SIG-M5 (cell line): ENCODE data around the gene SPDYE1.

Experiments
- DNase-seq: peaks from one replicate; lab custom pipeline; 2025; lab: John Stamatoyannopoulos, UW

The SPDYE1 gene

GRCh38 chr7:44044315-44045225 lies 46.9 kb downstream of the SPDYE1 start, which contains the start of gene DBNL:
DBNL (plus strand) TSS chr7:44044702; CDS start chr7:44044738, 36 bp downstream.
- DNase-seq: no peak

- no peak for DNase-seq
Measured at GRCh38 chr7:44045226-44046014, 47.7 kb downstream of the SPDYE1 start.

DNA sequence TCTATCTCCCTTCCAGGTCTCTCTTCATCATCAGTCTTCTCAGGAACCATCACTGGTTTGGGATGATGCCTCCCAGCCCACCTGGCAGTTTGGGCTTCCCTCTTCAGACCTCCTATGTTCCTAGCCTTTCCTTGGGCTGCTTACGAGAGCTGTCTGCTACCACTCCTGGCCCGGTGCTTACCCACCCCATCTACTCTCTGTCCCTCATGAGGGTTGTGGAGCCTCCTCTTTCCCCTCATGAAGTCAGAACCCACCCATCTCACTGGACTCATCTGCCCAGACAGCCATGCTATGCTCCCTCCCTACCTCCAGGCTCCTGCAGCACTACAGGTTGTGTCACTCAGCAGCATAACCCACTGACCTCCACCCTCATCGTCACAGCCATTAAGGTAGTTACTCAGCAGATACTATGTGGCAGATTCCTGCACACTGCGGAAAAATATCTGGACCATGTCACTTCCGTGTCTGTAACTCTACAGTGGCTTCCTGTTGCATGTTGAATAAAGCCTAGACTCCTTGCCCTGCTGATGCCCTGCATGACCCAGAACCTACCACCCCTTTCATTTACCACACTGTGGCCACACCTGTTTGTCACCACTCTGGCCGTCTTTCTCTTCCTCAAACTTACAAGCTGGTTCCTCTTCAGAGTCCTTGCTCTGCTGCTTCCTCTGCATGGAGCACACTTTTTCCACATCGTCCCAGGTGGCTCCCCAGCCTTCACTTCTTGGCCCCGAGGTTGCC lies 48.8 kb downstream of the SPDYE1 start:
- peak; percentile 60 for DNase-seq

DNA sequence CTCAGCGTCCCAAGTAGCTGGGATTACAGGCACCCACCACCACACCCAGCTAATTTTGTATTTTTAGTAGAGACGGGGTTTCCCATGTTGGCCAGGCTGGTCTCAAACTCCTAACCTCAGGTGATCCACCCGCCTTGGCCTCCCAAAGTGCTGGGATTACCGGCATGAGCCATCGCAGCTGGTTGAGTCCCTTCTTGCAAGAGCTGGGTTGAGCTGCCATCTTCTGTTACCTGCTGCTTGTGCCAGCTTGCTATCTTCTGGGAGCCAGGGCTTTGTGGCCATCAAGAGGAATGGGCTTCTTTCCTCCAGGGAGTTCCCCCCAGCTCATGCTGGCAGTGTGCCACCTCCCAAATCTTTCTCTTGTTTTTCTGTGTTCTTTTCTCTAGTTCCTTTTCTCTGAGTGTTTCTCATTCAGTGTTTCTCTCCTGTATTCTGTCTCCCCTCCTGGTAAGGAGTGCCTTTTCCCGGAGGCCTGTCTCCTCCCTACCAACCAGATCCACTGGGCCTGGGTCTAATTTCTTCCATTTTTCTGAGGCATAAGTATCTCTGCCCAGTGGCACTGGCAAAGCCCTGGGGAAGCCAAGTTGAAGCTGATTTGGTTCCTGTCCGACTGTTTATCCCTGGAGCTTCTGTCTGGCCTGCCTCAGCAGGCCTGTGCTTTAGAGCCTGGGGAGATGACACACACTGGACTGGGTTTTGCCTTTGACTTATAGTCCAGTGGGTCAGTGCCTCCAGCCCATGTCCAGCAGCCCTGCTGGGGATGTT lies 50.5 kb downstream of the SPDYE1 start:
- DNase-seq: no peak

- DNase-seq: no peak
Measured at GRCh38 chr7:44050121-44050914, 52.6 kb downstream of the SPDYE1 start.

GRCh38 chr7:44050915-44051560 lies 53.3 kb downstream of the SPDYE1 start:
- no peak for DNase-seq

DNA sequence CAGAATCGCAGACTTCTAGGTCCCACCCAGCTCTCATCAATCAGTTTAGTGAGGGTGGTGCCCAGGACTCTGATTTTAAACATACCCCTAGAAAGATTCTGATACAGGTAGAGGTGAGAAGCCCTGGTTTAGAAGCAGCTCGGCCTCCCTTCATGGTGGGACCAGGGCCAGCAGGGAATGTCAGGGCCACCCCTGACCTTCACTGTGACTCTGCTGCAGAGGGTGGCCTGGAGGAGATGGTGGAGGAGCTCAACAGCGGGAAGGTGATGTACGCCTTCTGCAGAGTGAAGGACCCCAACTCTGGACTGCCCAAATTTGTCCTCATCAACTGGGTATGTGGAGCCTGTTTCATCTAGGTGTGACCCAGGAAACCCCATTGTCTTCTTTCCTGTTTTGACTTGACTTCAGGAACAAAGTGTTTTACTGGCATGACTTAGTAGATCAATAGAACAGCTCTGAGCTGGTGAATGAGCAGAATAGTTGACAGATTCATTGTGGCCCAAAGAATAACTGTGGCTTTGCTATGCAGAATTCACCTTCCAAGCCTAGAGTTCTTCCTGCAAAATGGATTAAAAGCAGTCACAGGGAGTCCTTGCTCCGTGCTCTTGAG lies 54.0 kb downstream of the SPDYE1 start:
- no peak for DNase-seq

DNA sequence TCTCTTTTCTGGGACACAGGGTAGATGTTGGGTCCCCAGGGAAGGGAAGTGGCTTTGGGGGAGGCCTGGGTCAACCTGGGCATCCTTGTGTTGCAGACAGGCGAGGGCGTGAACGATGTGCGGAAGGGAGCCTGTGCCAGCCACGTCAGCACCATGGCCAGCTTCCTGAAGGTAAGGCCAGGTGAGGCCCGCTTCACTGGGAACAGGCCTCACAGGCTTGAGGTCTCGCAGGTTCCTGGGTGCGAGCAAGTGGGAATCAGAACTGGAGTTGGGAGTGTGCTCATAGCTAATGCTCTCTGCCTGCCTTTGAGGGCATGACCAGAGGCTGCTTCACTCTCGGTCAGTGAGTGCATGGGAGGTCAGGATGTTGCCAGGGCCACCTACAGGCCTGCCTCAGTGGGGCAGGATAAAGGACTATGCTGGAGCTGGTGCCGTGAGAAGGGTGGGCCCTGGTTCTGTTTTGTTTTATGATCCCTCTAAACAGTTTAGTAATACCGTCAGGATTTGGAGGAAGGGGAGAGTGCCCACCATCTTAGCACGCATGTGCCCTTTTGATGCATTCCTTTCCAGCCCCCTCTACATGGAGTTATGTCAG lies 55.2 kb downstream of the SPDYE1 start:
- no peak for DNase-seq

DNA sequence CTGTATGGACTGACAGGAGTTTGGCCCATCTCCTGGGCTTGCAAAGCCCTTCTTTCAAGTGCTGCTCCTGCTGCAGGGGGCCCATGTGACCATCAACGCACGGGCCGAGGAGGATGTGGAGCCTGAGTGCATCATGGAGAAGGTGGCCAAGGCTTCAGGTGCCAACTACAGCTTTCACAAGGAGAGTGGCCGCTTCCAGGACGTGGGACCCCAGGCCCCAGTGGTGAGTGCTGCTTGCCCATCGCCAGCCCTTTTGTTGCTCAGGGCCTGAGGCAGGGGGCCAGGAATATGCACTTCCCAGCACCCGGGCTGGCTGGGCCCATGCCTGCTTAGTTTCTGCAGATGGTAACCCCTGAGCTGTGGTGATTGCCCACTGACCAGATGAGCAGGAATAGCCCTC lies 59.0 kb downstream of the SPDYE1 start:
- no peak for DNase-seq

GRCh38 chr7:44057181-44057848 lies 59.6 kb downstream of the SPDYE1 start:
- no peak for DNase-seq

DNA sequence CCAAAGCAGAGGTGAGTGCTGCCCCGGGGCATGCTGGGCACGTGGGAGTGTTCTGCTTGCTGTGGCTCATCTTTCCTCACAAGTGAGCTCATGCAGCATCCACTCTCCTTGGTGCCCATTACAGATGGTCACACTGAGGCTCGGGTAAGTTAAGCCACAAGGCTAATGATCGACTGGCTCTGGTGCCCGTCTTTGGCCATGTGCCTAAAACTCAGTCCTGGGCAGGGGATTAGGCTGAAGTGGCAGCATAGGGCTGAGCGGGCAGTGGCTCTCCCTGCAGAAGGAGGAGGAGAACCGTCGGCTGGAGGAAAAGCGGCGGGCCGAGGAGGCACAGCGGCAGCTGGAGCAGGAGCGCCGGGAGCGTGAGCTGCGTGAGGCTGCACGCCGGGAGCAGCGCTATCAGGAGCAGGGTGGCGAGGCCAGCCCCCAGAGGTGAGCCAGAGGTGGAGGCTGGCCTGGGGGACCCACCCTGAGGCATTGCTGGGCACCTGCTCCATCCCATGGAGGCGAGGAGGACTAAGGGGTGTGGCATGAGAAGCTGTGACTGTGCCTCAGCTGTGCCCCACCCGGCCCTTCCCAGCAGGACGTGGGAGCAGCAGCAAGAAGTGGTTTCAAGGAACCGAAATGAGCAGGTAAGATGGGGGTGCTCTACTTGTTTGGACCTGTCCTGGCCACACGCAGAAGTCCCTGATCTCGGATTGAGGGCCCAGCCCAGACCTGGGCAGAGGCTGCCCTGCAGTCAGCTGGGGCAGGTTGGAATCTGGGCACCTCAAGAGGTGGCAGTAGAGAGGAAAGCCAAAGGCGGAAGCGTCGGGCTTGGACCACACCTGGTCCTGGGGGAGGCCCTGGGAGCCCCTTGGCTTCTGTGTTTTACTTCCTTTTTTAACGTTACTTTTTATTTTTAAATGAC lies 60.4 kb downstream of the SPDYE1 start:
- DNase-seq: no peak

DNA sequence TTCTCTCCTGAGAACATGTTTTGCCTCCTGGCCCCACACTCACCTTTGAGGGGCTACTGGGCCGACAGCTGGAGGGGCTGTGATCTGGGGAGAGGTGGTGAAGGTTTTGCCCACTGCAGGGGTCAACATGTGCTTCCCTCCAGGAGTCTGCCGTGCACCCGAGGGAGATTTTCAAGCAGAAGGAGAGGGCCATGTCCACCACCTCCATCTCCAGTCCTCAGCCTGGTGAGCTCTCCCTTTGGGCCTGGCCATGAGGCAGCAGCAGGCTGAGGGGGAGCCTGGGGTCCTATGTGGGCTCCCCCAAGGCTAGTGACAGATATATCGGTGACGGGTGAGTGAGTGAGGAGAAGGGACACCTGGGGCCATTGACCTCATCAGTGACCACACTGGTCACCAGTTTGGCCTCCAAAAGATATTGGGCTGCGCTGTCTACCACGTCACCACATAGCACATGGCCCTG lies 61.1 kb downstream of the SPDYE1 start:
- no peak for DNase-seq

DNA sequence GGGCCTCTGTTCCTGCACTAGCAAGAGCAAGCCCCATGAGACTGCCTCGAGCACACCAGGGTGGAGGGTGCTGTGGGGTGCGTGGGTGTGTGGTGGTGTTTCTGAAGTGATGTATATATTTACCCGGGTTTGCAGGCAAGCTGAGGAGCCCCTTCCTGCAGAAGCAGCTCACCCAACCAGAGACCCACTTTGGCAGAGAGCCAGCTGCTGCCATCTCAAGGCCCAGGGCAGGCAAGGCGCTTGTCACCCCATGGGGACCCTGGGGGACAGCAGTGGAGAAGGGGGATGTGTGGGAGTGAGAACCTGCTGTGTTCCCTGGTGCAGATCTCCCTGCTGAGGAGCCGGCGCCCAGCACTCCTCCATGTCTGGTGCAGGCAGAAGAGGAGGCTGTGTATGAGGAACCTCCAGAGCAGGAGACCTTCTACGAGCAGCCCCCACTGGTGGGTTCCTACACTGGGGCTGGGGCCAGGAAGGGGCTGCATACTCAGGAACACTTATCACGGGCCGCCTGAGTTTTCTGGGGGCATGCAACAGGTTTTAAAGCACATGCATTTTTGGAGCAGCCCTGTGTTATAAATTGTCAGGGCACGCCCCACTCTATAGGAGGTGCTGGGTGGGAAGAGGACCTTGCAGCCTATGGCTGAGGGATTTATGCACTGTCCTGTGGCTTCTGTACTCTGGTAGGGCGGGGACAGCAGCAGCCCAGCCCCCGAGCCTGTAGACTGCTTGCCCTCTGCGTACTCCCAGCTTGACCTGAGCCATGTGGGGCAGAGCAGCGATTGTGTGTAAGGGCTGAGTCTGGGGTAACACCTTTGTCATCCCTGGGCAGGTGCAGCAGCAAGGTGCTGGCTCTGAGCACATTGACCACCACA lies 61.8 kb downstream of the SPDYE1 start:
- no peak for DNase-seq
